ENCODE measurements around the gene NAIP. TPM values are rescaled to one million over a fixed set of nuclear protein-coding genes. Genes with fewer than 3 reads are reported as not detected.

NAIP gene, protein sequence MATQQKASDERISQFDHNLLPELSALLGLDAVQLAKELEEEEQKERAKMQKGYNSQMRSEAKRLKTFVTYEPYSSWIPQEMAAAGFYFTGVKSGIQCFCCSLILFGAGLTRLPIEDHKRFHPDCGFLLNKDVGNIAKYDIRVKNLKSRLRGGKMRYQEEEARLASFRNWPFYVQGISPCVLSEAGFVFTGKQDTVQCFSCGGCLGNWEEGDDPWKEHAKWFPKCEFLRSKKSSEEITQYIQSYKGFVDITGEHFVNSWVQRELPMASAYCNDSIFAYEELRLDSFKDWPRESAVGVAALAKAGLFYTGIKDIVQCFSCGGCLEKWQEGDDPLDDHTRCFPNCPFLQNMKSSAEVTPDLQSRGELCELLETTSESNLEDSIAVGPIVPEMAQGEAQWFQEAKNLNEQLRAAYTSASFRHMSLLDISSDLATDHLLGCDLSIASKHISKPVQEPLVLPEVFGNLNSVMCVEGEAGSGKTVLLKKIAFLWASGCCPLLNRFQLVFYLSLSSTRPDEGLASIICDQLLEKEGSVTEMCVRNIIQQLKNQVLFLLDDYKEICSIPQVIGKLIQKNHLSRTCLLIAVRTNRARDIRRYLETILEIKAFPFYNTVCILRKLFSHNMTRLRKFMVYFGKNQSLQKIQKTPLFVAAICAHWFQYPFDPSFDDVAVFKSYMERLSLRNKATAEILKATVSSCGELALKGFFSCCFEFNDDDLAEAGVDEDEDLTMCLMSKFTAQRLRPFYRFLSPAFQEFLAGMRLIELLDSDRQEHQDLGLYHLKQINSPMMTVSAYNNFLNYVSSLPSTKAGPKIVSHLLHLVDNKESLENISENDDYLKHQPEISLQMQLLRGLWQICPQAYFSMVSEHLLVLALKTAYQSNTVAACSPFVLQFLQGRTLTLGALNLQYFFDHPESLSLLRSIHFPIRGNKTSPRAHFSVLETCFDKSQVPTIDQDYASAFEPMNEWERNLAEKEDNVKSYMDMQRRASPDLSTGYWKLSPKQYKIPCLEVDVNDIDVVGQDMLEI (N-terminal part only)
- total RNA-seq = 0.21 and 1.4 TPM in 2 replicates

DNA sequence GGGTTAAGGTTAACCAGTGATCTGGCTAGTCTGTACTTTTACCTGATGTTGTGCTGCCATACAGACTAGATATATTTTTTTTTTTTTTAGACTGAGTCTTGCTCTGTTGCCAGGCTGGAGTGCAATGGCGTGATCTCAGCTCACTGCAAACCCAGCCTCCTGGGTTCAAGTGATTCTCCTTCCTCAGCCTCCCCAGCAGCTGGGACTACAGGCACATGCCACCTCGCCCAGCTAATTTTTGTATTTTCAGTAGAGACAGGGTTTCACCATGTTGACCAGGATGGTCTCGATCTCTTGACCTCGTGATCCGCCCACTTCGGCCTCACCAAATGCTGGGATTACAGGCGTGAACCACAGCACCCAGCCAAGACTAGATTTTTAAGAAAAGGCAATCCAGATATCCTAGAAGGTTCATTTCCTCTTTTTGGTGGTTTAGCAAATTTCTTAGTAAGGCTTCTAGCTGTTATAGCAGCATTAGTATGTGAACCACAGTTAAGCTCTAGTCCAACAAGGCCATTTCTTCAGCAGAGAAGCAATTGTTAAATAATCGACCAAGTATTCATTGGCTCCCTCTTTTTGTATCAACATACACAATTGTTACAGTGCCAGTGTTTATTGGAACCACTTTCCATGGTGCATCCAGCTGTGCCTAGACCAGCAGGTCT is at the start of gene NAIP:
Gene NAIP (minus strand): TSS at position 51 of the 665 bp plus-strand sequence. CDS start 12,424 bp downstream, outside the sequence.

DNA sequence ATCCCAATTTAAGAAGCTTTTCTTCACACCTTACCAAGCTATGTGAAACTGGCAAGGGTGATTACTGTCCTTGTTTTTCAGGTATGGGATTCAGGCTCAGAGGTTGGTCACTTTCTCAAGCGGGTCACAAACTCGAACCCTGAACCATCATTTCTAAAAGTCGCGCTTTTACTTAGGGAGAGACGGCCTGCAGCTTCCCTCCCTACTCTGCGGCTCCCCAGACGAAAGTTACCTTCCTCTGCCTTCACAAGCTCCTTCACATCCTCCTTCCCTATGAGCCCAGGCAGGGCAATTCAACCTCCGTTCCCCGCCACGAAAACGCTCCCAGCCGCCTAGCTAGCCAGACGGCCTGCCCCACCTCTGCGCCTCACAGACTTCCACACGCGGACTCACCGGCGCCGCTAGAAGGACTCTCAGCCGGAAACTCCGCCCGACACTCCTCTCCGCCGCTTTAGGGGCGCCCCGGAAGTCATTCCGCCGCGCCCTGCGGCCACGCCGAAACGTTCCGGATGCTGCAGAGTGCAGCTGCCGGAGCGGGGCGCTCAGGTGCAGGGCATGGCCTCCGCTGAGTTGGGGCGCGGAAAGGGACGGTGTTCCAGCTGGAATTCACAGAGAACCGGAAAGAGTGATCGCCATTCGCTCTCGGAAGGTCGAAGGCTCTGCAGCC is 42.3 kb upstream of the NAIP start, which contains the start of gene GTF2H2:
Gene GTF2H2 (minus strand): TSS at position 415 of the 667 bp plus-strand sequence. CDS start 4,913 bp downstream, outside the sequence.

Other genes with a start within 250 kb of the NAIP start
- gene SERF1A, start 124.7 kb downstream of the NAIP start, total RNA-seq = 2.1 and 9.2 TPM in 2 replicates
- gene SMN1, start 100.3 kb downstream of the NAIP start, total RNA-seq = 24.1 and 26.2 TPM in 2 replicates
- 13.2 and 15.2 TPM in 2 replicates for gene GTF2H2, start 42.3 kb upstream of the NAIP start, total RNA-seq

All from tracheal epithelial cell (primary cell).